ENCODE data around the gene MTMR6. TPM values are rescaled to one million over a fixed set of nuclear protein-coding genes. Genes with fewer than 3 reads are reported as not detected.

Gene MTMR6
- total RNA-seq, 1 donor from 2014 or later = 27.6 TPM

GRCh38 chr13:25241007-25241406 lies 46.3 kb downstream of the MTMR6 start:
- Histone ChIP-seq H3K27me3 (ENCODE audit: control insufficient read depth, insufficient read depth, low read length) (no peaks in the 10 kb centered on the region), H3K36me3 (ENCODE audit: control insufficient read depth, insufficient read depth, low read length) (no peaks in the 10 kb centered on the region), H3K4me3 (ENCODE audit: low read depth, low read length) (no peak overlapping the region)
- TF ChIP-seq CTCF (IDR thresholded peaks at IDR 0.05; ENCODE audit: insufficient read depth, low read length, poor library complexity, severe bottlenecking) = no peak
- no peak for DNase-seq (ENCODE audit: low read depth)

DNA sequence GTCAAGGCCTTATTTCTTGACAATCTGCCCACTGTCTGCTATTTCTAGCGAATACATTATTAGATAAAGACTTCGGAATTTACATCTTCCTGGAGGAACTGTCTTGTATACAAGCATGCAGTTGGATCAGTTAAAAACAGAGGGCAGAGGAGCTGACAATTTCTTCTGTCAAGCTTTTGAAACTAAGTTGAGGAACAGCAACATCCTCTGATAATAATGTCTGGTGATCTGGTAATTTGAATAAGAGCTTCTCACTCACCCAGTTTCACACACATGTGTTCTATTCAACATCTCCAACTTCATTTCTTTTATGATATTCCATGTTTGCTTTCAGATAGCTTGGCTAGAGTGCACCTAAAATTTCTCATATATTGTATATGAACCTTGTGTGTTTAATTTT lies 50.2 kb downstream of the MTMR6 start:
- Histone ChIP-seq H3K36me3 (ENCODE audit: control insufficient read depth, insufficient read depth, low read length) (no peaks in the 10 kb centered on the region), H3K27me3 (ENCODE audit: control insufficient read depth, insufficient read depth, low read length) (no peaks in the 10 kb centered on the region), H3K4me3 (ENCODE audit: low read depth, low read length) (no peak overlapping the region)
- no peak for TF ChIP-seq CTCF (IDR thresholded peaks at IDR 0.05; ENCODE audit: insufficient read depth, low read length, poor library complexity, severe bottlenecking)
- DNase-seq (ENCODE audit: low read depth) = no peak

GRCh38 chr13:25233861-25234260 lies 53.4 kb downstream of the MTMR6 start:
- TF ChIP-seq CTCF (IDR thresholded peaks at IDR 0.05; ENCODE audit: insufficient read depth, low read length, poor library complexity, severe bottlenecking) = no peak
- no peak overlapping the region for H3K4me3 ChIP-seq (ENCODE audit: low read depth, low read length)

GRCh38 chr13:25232937-25233515 lies 54.3 kb downstream of the MTMR6 start:
- Histone ChIP-seq H3K36me3 (ENCODE audit: control insufficient read depth, insufficient read depth, low read length) (no peaks in the 10 kb centered on the region), H3K27me3 (ENCODE audit: control insufficient read depth, insufficient read depth, low read length) (no peaks in the 10 kb centered on the region)
- no peak for DNase-seq (ENCODE audit: low read depth)

More at GRCh38 chr13:25233861-25234260, 53.4 kb downstream of the MTMR6 start:
- H3K36me3 ChIP-seq (ENCODE audit: control insufficient read depth, insufficient read depth, low read length) = no peaks in the 10 kb centered on the region
- no peaks in the 10 kb centered on the region for H3K27me3 ChIP-seq (ENCODE audit: control insufficient read depth, insufficient read depth, low read length)
- DNase-seq (ENCODE audit: low read depth) = no peak

DNA sequence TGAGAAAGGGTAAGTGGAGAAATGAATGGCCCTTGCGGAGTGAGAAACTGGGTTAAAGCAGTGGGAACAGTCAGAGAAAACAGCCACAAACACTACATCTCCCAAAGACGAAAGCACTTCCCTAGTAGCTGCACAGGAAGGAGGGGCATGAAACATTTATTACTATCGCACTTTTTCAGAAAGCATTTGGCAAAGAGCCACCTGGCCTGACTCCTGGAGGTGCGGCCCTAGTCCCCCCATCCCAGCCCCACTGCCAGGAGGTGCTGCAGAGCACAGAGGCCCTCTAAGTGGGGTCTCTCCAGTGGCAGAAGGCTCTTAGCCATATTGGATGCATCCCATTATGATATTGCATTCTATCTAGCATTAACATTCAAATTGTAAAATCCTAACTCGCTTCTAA lies 55.8 kb downstream of the MTMR6 start:
- no peak for TF ChIP-seq CTCF (IDR thresholded peaks at IDR 0.05; ENCODE audit: insufficient read depth, low read length, poor library complexity, severe bottlenecking)
- H3K36me3 ChIP-seq (ENCODE audit: control insufficient read depth, insufficient read depth, low read length) = no peaks in the 10 kb centered on the region
- no peak overlapping the region for H3K4me3 ChIP-seq (ENCODE audit: low read depth, low read length)
- no peak for DNase-seq (ENCODE audit: low read depth)
- H3K27me3 ChIP-seq (ENCODE audit: control insufficient read depth, insufficient read depth, low read length) = peaks cover 3% of the 10 kb centered on the region

More at GRCh38 chr13:25232937-25233515, 54.3 kb downstream of the MTMR6 start:
- H3K4me3 ChIP-seq (ENCODE audit: low read depth, low read length) = no peak overlapping the region
- TF ChIP-seq CTCF (IDR thresholded peaks at IDR 0.05; ENCODE audit: insufficient read depth, low read length, poor library complexity, severe bottlenecking) = peak; percentile 50

- TF ChIP-seq CTCF (IDR thresholded peaks at IDR 0.05; ENCODE audit: insufficient read depth, low read length, poor library complexity, severe bottlenecking) = no peak
- Histone ChIP-seq H3K4me3 (ENCODE audit: low read depth, low read length) (no peak overlapping the region), H3K36me3 (ENCODE audit: control insufficient read depth, insufficient read depth, low read length) (no peaks in the 10 kb centered on the region), H3K27me3 (ENCODE audit: control insufficient read depth, insufficient read depth, low read length) (peaks cover 3% of the 10 kb centered on the region)
- DNase-seq (ENCODE audit: low read depth) = no peak
Observed at GRCh38 chr13:25227690-25228089, 59.6 kb downstream of the MTMR6 start.

All from kidney epithelial cell (primary cell).